M059J (cell line): ENCODE measurements around the gene IGSF23. TPM values are rescaled to one million over a fixed set of nuclear protein-coding genes. Genes with fewer than 3 reads are reported as not detected.

Experiments used
- DNase-seq: peaks from one replicate; pipeline ENCODE4 v3.0.0-alpha.2; 2012; ENCODE audit warnings: low read depth
- total RNA-seq: library from RNA; depleted of rRNA; stranded (reverse); fragments of >200 nt; shearing (Covaris generic); gene quantifications from 2 replicates; pipeline ENCODE4 v1.2.3, GENCODE V29; 2014; rRNA removed

The IGSF23 gene
- 0.22 and 0.81 TPM in 2 replicates for total RNA-seq

- no peak for DNase-seq
Measured at GRCh38 chr19:44613295-44614178, at the start of gene IGSF23. Gene IGSF23, plus strand, starts transcription at chr19:44613563. Its CDS starts 83 bp downstream, at chr19:44613646.

- no peak for DNase-seq
Measured at GRCh38 chr19:44566984-44567383, 46.4 kb upstream of the IGSF23 start.

- no peak for DNase-seq
Measured at GRCh38 chr19:44567745-44568144, 45.6 kb upstream of the IGSF23 start.

- no peak for DNase-seq
Measured at GRCh38 chr19:44570603-44570983, 42.8 kb upstream of the IGSF23 start.

GRCh38 chr19:44570984-44571684, 42.2 kb upstream of the IGSF23 start:
- peak; percentile 85 for DNase-seq

GRCh38 chr19:44571830-44572580, 41.4 kb upstream of the IGSF23 start:
- DNase-seq: no peak

- DNase-seq: no peak
Measured at GRCh38 chr19:44572581-44572900, 40.8 kb upstream of the IGSF23 start.

- DNase-seq: no peak
Measured at GRCh38 chr19:44573183-44573582, 40.2 kb upstream of the IGSF23 start.

- no peak for DNase-seq
Measured at GRCh38 chr19:44573627-44574026, 39.7 kb upstream of the IGSF23 start.

GRCh38 chr19:44574186-44574950, 39.0 kb upstream of the IGSF23 start:
- no peak for DNase-seq

- peak; percentile 61 for DNase-seq
Measured at GRCh38 chr19:44575116-44575700, 38.2 kb upstream of the IGSF23 start.

- peak; percentile 70 for DNase-seq
Measured at GRCh38 chr19:44576843-44577565, 36.4 kb upstream of the IGSF23 start.

GRCh38 chr19:44577566-44577874, 35.8 kb upstream of the IGSF23 start:
- no peak for DNase-seq

GRCh38 chr19:44579663-44580365, 33.5 kb upstream of the IGSF23 start:
- DNase-seq: no peak

- no peak for DNase-seq
Measured at GRCh38 chr19:44580366-44580895, 32.9 kb upstream of the IGSF23 start.

GRCh38 chr19:44581288-44581687, 32.1 kb upstream of the IGSF23 start:
- no peak for DNase-seq

- no peak for DNase-seq
Measured at GRCh38 chr19:44582581-44583265, 30.6 kb upstream of the IGSF23 start.

- DNase-seq: peak; percentile 92
Measured at GRCh38 chr19:44585371-44586133, 27.8 kb upstream of the IGSF23 start.
